ENCODE measurements around the gene KCTD15. TPM values are rescaled to one million over a fixed set of nuclear protein-coding genes. Genes with fewer than 3 reads are reported as not detected.

Gene KCTD15
- total RNA-seq, 1 experiment from 2014 or later, result 41.5 TPM

GRCh38 chr19:33840382-33840781, 43.7 kb downstream of the KCTD15 start (continued):
- no peak for TF ChIP-seq E2F1 (CRISPR knock-in tag; IDR thresholded peaks at IDR 0.05)

- no peaks in the 10 kb centered on the region; the same call in 1 of the 2 replicates for H3K4me1 Mint-ChIP-seq
- DNase-seq (ENCODE audit: low spot score), result no peak
- ATAC-seq, result no peak
- no peaks in the 10 kb centered on the region for H3K27me3 Mint-ChIP-seq (ENCODE audit: low read depth)
- no peak for TF ChIP-seq ZNF281 (CRISPR knock-in tag; IDR thresholded peaks at IDR 0.05)
- no peak for TF ChIP-seq ZNF396 (CRISPR knock-in tag; IDR thresholded peaks at IDR 0.05; ENCODE audit: borderline replicate concordance)
- H3K4me3 Mint-ChIP-seq, result no peak overlapping the region
- no peak overlapping the region for H3K27ac Mint-ChIP-seq
- H3K9me3 Mint-ChIP-seq, result no peaks in the 10 kb centered on the region
- CTCF ChIA-PET, result interaction anchor here (0.6 to 1.5 kb wide), 3 partner anchors 46 to 201 kb away, joined by 3 to 4 read pairs (median 3); no protein-coding TSS in a partner anchor
- H3K36me3 Mint-ChIP-seq, result no peaks in the 10 kb centered on the region
- POLR2A ChIA-PET, result no interaction called here
These were observed 44.1 kb downstream of the KCTD15 start for GRCh38 chr19:33840783-33841182.

GRCh38 chr19:33841685-33842084, 45.0 kb downstream of the KCTD15 start:
- no peak overlapping the region for H3K4me3 Mint-ChIP-seq
- H3K9me3 Mint-ChIP-seq, result no peaks in the 10 kb centered on the region
- CTCF ChIA-PET, result interaction anchor here (1.4 to 1.5 kb wide), 2 partner anchors 47 to 64 kb away, joined by 3 read pairs; no protein-coding TSS in a partner anchor
- ATAC-seq, result no peak
- TF ChIP-seq NR1H2 (CRISPR knock-in tag; IDR thresholded peaks at IDR 0.05), result no peak
- TF ChIP-seq ZNF512 (CRISPR knock-in tag; IDR thresholded peaks at IDR 0.05; ENCODE audit: borderline replicate concordance), result no peak
- TF ChIP-seq PREB (CRISPR knock-in tag; IDR thresholded peaks at IDR 0.05; ENCODE audit: borderline replicate concordance), result no peak
- no peak for TF ChIP-seq ZNF532 (CRISPR knock-in tag; IDR thresholded peaks at IDR 0.05; ENCODE audit: borderline replicate concordance)
- TF ChIP-seq RELA (CRISPR knock-in tag; IDR thresholded peaks at IDR 0.05; ENCODE audit: borderline replicate concordance), result no peak
- TF ChIP-seq RORB (CRISPR knock-in tag; IDR thresholded peaks at IDR 0.05), result no peak
- TF ChIP-seq CTCF (IDR thresholded peaks at IDR 0.05), result no peak
- H3K27ac Mint-ChIP-seq, result no peak overlapping the region
- POLR2A ChIA-PET, result no interaction called here
- H3K4me1 Mint-ChIP-seq, result no peaks in the 10 kb centered on the region; the same call in 1 of the 2 replicates
- no peaks in the 10 kb centered on the region for H3K36me3 Mint-ChIP-seq
- no peak for DNase-seq (ENCODE audit: low spot score)
- H3K27me3 Mint-ChIP-seq (ENCODE audit: low read depth), result no peaks in the 10 kb centered on the region

All from WTC11 (cell line).